EL (cell line): Measurements from ENCODE around the gene NSD2.
"Not testable (repeated sequence)": the region's sequence is repeated elsewhere in the genome, so short reads cannot be mapped to it uniquely, and the experiment has no call there.

ENCODE experiments used
- DNase-seq: peaks from one replicate; pipeline ENCODE4 v3.0.0-alpha.2; 2016

The NSD2 gene

GRCh38 chr4:2008921-2009650 is 137.9 kb downstream of the NSD2 start, which contains the start of gene NELFA:
Gene NELFA, minus strand, starts transcription at chr4:2008974. Its CDS starts 15 bp downstream, at chr4:2008959.
- DNase-seq: peak; percentile 92

- peak; percentile 61 for DNase-seq
These were observed 138.5 kb downstream of the NSD2 start for GRCh38 chr4:2009651-2010233.

- DNase-seq: no peak
These were observed 140.4 kb downstream of the NSD2 start for GRCh38 chr4:2011583-2011982.

- DNase-seq: no peak
These were observed 143.8 kb downstream of the NSD2 start for GRCh38 chr4:2015008-2015407.

GRCh38 chr4:2021358-2022018 is 150.3 kb downstream of the NSD2 start:
- DNase-seq: not testable (repeated sequence)

GRCh38 chr4:2024683-2025082 is 153.5 kb downstream of the NSD2 start:
- peak; percentile 36 for DNase-seq

GRCh38 chr4:2025817-2026216 is 154.6 kb downstream of the NSD2 start:
- no peak for DNase-seq

GRCh38 chr4:2027120-2027519 is 155.9 kb downstream of the NSD2 start:
- DNase-seq: peak; percentile 19

GRCh38 chr4:2031161-2031560 is 160.0 kb downstream of the NSD2 start:
- DNase-seq: not testable (repeated sequence)
